Measurements from ENCODE around the gene TRAPPC6A.

DNA sequence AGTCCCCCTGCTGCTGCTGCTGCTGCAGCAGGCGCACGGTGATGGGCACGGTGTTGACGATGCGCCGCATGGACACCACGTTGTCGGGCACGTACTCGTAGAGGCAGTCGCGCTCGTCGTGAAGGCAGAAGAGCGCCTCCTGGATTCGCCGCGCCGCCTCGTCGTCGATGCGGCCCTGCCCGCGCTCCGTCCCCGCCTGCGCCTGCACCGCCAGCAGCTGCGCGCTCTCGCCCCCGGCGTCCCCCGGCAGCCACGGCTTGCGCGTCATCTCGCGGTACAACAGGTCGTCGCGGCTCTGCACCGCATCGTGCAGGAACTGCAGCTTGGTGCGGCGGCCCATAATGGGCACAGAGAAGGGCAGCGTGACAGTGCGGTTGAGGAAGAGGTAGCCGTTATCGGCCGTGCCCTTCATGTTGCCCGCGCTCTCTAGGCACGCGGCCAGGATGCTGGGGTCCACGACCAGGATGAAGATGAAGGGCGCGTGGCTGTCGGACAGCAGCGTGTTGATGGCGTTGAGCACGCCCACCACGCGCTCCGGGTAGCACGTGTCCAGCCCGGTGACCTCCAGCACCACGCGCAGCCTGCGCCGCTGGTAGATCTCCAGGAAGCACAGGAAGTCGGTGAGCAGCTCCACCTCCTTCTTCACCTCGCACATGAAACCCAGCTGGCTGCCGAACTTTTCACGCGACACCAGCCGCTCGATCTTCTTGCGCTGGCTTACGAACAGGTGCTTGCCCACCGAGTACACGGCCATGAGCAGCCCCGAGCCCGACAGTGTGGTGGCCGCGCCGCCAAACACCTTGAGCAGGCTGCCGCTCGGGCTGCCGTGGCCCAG lies 25.3 kb downstream of the TRAPPC6A start:
- no peak for TF ChIP-seq GATA2 (IDR thresholded peaks at IDR 0.05; ENCODE audit: low read depth, low read length)
- no peak for TF ChIP-seq GATA3 (IDR thresholded peaks at IDR 0.05; ENCODE audit: low read depth, low read length)
